GM12878 (cell line): ENCODE results near the gene SIK3. TPM values are rescaled to one million over a fixed set of nuclear protein-coding genes. Genes with fewer than 3 reads are reported as not detected.

Experiments used
- BACH1 ChIP-seq: fragments of 450-650 bp; IDR thresholded peaks from 2 replicates; pipeline ENCODE4 v1.6.1; 2017; ENCODE audit warnings: mild to moderate bottlenecking, borderline replicate concordance
- BCLAF1 ChIP-seq: fragments of 450-650 bp; IDR thresholded peaks from 2 replicates; pipeline ENCODE4 v1.6.1; 2017; ENCODE audit warnings: antibody characterized with exemption, mild to moderate bottlenecking, moderate library complexity
- CBX5 ChIP-seq: sonication (generic); IDR thresholded peaks from 2 replicates; pipeline ENCODE4 v1.6.1; 2016; ENCODE audit warnings: low read depth, moderate library complexity, mild to moderate bottlenecking, inconsistent platforms
- EED ChIP-seq: sonication (generic); IDR thresholded peaks from 2 replicates; pipeline ENCODE4 v1.6.1; 2016; ENCODE audit warnings: antibody characterized with exemption, low read depth
- HDAC2 ChIP-seq: fragments of 200-600 bp; sonication (generic); IDR thresholded peaks from 2 replicates; pipeline ENCODE4 v1.6.1; 2017
- IRF4 ChIP-seq: IDR thresholded peaks from 2 replicates; pipeline ENCODE4 v1.6.1; 2011; ENCODE audit warnings: low read depth, low read length
- KDM1A ChIP-seq: fragments of 200-600 bp; sonication (generic); IDR thresholded peaks from 2 replicates; pipeline ENCODE4 v1.6.1; 2016; ENCODE audit warnings: borderline replicate concordance
- PKNOX1 ChIP-seq: fragments of 450-650 bp; IDR thresholded peaks from 2 replicates; pipeline ENCODE4 v1.6.1; 2016; ENCODE audit warnings: mild to moderate bottlenecking
- RAD21 ChIP-seq: IDR thresholded peaks from 2 replicates; pipeline ENCODE4 v1.6.1; 2011; ENCODE audit warnings: mild to moderate bottlenecking, low read depth, low read length, moderate library complexity; ENCODE audit not compliant: insufficient read depth
- RB1 ChIP-seq: fragments of 450-650 bp; formaldehyde crosslinking; IDR thresholded peaks from 2 replicates; pipeline ENCODE4 v1.6.1; 2017; ENCODE audit warnings: mild to moderate bottlenecking, borderline replicate concordance
- RCOR1 ChIP-seq: conservative IDR thresholded peaks from 2 replicates; pipeline ENCODE4 v1.6.1; 2012; ENCODE audit warnings: low read depth, low read length, improper control_type of control experiment
- SIN3A ChIP-seq: IDR thresholded peaks from 2 replicates; pipeline ENCODE4 v1.6.1; 2012; ENCODE audit warnings: low read depth, low read length, improper control_type of control experiment
- SIX5 ChIP-seq: IDR thresholded peaks from 2 replicates; pipeline ENCODE4 v1.6.1; 2011; ENCODE audit warnings: mild to moderate bottlenecking, low read depth, low read length, moderate library complexity; ENCODE audit not compliant: severe bottlenecking
- SKIL ChIP-seq: fragments of 450-650 bp; IDR thresholded peaks from 2 replicates; pipeline ENCODE4 v1.6.1; 2017; ENCODE audit warnings: mild to moderate bottlenecking, low read depth, inconsistent platforms; ENCODE audit not compliant: poor library complexity, severe bottlenecking
- STAT1 ChIP-seq: fragments of 450-650 bp; conservative IDR thresholded peaks from 2 replicates; pipeline ENCODE4 v1.6.1; 2014; ENCODE audit warnings: antibody characterized with exemption, mild to moderate bottlenecking
- SUPT20H ChIP-seq: IDR thresholded peaks from 2 replicates; pipeline ENCODE4 v1.6.1; 2011; ENCODE audit warnings: low read depth, mild to moderate bottlenecking, low read length, moderate library complexity, borderline replicate concordance; ENCODE audit not compliant: control insufficient read depth
- WRNIP1 ChIP-seq: IDR thresholded peaks from 2 replicates; pipeline ENCODE4 v1.6.1; 2011; ENCODE audit warnings: low read depth, low read length, improper control_type of control experiment, borderline replicate concordance
- ZNF384 ChIP-seq: IDR thresholded peaks from 2 replicates; pipeline ENCODE4 v1.6.1; 2012; ENCODE audit warnings: low read depth, mild to moderate bottlenecking, low read length, improper control_type of control experiment, borderline replicate concordance
- polyA plus RNA-seq, 11 experiments: library from polyadenylated mRNA; depleted of rRNA in 4 of 11; unstranded in 6 of 11; stranded (reverse) in 5 of 11; fragments of >200 nt; fragmentation: Nextera tagmentation in 4 of 11; fragmentation: Illumina TruSeq in 1 of 11; extraction: Ambion mirVana in 4 of 11; extraction: Trizol in 1 of 11; gene quantifications; 1 replicate in 1 of 11; 2 replicates in 10 of 11; pipeline versions ENCODE4 v1.2.1 to v1.2.3, GENCODE V29; 2011 to 2016; ENCODE audit warnings: inconsistent platforms in 2 of 11, missing spikeins in 2 of 11, low read depth in 1 of 11
- total RNA-seq, 4 experiments: library from RNA; depleted of rRNA in 3 of 4; stranded (reverse); fragments of >200 nt in 3 of 4; fragmentation: Illumina TruSeq in 1 of 4; extraction: Trizol in 1 of 4; gene quantifications; 2 replicates each; pipeline versions ENCODE4 v1.2.1 to v1.2.3, GENCODE V29; 2013 to 2021
- TF ChIP-seq, protein P1 (sequence below): fragments of 450-650 bp; IDR thresholded peaks from 2 replicates; pipeline ENCODE4 v1.6.1; 2014; ENCODE audit warnings: mild to moderate bottlenecking
- TF ChIP-seq, protein P2 (sequence below): fragments of 450-650 bp; IDR thresholded peaks from 2 replicates; pipeline ENCODE4 v1.6.1; 2016; ENCODE audit warnings: mild to moderate bottlenecking, moderate library complexity, borderline replicate concordance

Gene SIK3
- total and polyA plus RNA-seq, 10 of the 15 experiments (the other 5 are each of a cell fraction or from before 2014, with no cell fraction given), result 2.5 to 31.9 (median 11.1) TPM

DNA sequence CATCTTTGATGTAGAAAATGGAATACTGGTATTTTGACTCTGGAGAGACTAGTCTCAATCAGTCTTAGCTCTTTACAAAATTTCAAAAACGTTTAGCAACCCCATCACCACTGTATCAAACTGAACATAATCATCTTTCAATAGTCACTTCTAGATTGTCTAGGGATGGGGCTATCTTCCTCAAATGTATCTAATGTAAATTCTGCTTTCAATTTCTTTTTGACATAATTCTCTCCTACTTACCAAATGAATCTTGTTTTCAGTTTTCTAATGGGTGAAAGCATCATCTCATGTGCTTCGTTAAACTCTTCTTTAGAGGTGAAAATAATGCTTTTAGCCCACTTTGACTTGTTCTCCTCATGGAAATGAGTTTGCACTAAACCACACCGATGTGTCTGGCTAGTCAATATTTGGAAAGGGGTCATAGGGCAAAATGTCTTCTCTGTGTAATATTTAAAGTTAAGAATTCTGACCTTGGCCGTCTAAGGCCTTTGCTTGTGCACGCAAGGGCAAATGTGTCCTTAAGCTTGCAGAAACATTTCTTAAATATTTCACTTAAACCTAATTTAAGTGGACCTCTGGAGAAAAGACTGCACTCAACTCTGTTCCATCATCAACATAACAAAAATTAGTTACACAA, 5.2 kb downstream of the SIK3 start (continued):
- no peak for TF ChIP-seq SKIL
- no peak for TF ChIP-seq SIN3A
- no peak for TF ChIP-seq RB1
- TF ChIP-seq EED, result no peak
- no peak for TF ChIP-seq PKNOX1
- no peak for TF ChIP-seq SIX5
- TF ChIP-seq RCOR1, result no peak
- no peak for TF ChIP-seq BACH1
- no peak for TF ChIP-seq ZNF384
- no peak for TF ChIP-seq RAD21
- TF ChIP-seq STAT1, result no peak
- TF ChIP-seq WRNIP1, result no peak
- TF ChIP-seq HDAC2, result no peak
- TF ChIP-seq, protein P1, sequence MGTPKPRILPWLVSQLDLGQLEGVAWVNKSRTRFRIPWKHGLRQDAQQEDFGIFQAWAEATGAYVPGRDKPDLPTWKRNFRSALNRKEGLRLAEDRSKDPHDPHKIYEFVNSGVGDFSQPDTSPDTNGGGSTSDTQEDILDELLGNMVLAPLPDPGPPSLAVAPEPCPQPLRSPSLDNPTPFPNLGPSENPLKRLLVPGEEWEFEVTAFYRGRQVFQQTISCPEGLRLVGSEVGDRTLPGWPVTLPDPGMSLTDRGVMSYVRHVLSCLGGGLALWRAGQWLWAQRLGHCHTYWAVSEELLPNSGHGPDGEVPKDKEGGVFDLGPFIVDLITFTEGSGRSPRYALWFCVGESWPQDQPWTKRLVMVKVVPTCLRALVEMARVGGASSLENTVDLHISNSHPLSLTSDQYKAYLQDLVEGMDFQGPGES, result no peak
- TF ChIP-seq, protein P2, sequence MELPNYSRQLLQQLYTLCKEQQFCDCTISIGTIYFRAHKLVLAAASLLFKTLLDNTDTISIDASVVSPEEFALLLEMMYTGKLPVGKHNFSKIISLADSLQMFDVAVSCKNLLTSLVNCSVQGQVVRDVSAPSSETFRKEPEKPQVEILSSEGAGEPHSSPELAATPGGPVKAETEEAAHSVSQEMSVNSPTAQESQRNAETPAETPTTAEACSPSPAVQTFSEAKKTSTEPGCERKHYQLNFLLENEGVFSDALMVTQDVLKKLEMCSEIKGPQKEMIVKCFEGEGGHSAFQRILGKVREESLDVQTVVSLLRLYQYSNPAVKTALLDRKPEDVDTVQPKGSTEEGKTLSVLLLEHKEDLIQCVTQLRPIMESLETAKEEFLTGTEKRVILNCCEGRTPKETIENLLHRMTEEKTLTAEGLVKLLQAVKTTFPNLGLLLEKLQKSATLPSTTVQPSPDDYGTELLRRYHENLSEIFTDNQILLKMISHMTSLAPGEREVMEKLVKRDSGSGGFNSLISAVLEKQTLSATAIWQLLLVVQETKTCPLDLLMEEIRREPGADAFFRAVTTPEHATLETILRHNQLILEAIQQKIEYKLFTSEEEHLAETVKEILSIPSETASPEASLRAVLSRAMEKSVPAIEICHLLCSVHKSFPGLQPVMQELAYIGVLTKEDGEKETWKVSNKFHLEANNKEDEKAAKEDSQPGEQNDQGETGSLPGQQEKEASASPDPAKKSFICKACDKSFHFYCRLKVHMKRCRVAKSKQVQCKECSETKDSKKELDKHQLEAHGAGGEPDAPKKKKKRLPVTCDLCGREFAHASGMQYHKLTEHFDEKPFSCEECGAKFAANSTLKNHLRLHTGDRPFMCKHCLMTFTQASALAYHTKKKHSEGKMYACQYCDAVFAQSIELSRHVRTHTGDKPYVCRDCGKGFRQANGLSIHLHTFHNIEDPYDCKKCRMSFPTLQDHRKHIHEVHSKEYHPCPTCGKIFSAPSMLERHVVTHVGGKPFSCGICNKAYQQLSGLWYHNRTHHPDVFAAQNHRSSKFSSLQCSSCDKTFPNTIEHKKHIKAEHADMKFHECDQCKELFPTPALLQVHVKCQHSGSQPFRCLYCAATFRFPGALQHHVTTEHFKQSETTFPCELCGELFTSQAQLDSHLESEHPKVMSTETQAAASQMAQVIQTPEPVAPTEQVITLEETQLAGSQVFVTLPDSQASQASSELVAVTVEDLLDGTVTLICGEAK, result no peak
- no peak for TF ChIP-seq KDM1A
- no peak for TF ChIP-seq BCLAF1
- TF ChIP-seq IRF4, result no peak
- TF ChIP-seq SUPT20H, result no peak
- no peak for TF ChIP-seq CBX5
